Heart left ventricle (tissue), 16 donors: ENCODE results near the gene RPL32. TPM values are rescaled to one million over a fixed set of nuclear protein-coding genes. Genes with fewer than 3 reads are reported as not detected.
A peak's percentile ranks its signal among the peaks of the same experiment; 100 is the strongest.

Experiments
- ATAC-seq, 4 donors: fragments of 200-7000 bp; cut with Tn5 transposase; one replicate each; pipeline ENCODE4 v1.9.1; 2020 to 2022; ENCODE audit warnings: moderate library complexity in 4 of 4, mild to moderate bottlenecking in 3 of 4, moderate number of reproducible peaks in 1 of 4
- DNase-seq, 5 donors: peaks; one replicate each; pipeline ENCODE4 v3.0.0-alpha.2; 2020
- H3K27ac ChIP-seq, 12 donors: fragments of 200-600 bp; sonication (generic) in 4 of 12; one replicate each; pipeline versions ENCODE4 v1.5.0 to v1.8.0; 2016 to 2022; ENCODE audit warnings: mild to moderate bottlenecking in 2 of 12
- H3K27me3 ChIP-seq, 9 donors: fragments of 200-600 bp; sonication (generic) in 2 of 9; one replicate each; pipeline versions ENCODE4 v1.5.1 to v1.8.0; 2016 to 2022; ENCODE audit warnings: mild to moderate bottlenecking in 3 of 9
- H3K36me3 ChIP-seq, 9 donors: fragments of 200-600 bp; sonication (generic) in 2 of 9; one replicate each; pipeline versions ENCODE4 v1.5.0 to v1.8.0; 2018 to 2022; ENCODE audit warnings: mild to moderate bottlenecking in 2 of 9
- H3K4me1 ChIP-seq, 12 donors: fragments of 200-600 bp; sonication (generic) in 4 of 12; one replicate each; pipeline versions ENCODE4 v1.5.0 to v1.8.0; 2016 to 2022; ENCODE audit warnings: mild to moderate bottlenecking in 3 of 12
- H3K4me3 ChIP-seq, 12 donors: fragments of 200-600 bp; sonication (generic) in 4 of 12; one replicate each; pipeline versions ENCODE4 v1.5.0 to v1.8.0; 2017 to 2022; ENCODE audit warnings: mild to moderate bottlenecking in 9 of 12, moderate library complexity in 4 of 12
- H3K9me3 ChIP-seq, 12 donors: fragments of 200-600 bp; sonication (generic) in 4 of 12; one replicate each; pipeline versions ENCODE4 v1.5.0 to v1.8.0; 2016 to 2022; ENCODE audit warnings: mild to moderate bottlenecking in 1 of 12
- POLR2A ChIP-seq, 2 donors: fragments of 450-650 bp; IDR thresholded peaks; one replicate each; pipeline ENCODE4 v1.6.1; 2017; ENCODE audit warnings: antibody characterized with exemption in 2 of 2, mild to moderate bottlenecking in 2 of 2, moderate library complexity in 2 of 2
- WGBS, 4 donors: extraction: QIAGEN DNeasy Blood & Tissue Kit in 2 of 4; methylation state at CpG; one replicate each; pipeline versions ENCODE4 v1.1.5 to v1.1.7; 2013 to 2018; 5-methylcytosine and 5-hydroxymethylcytosine counted together
- intact Hi-C, 10 donors: fragments of 100-400 bp; cut with DNase I; formaldehyde crosslinking; loops; one replicate each; pipeline versions ENCODE4 v1.11.1 to v1.14.2; 2022
- polyA plus RNA-seq, 2 donors: library from polyadenylated mRNA; stranded (reverse); fragments of 200-250 nt; gene quantifications; one replicate each; pipeline ENCODE4 v1.2.3, GENCODE V29; 2013
- total RNA-seq, 9 donors: library from RNA; depleted of rRNA in 2 of 9; stranded (reverse); fragments of >200 nt in 2 of 9; fragmentation: NEBNext Ultra II Directional in 3 of 9; extraction: Animal tissue kit (Norgen Biotek cat#: 25700) in 3 of 9; gene quantifications; one replicate each; pipeline versions ENCODE4 v1.1.0 to v1.2.4, GENCODE V29; 2016 to 2023
- TF ChIP-seq, protein P1 (sequence below), 12 donors: fragments of 200-600 bp; sonication (generic) in 4 of 12; IDR thresholded peaks; one replicate each; pipeline versions ENCODE4 v1.5.0 to v1.8.0; 2018 to 2022; ENCODE audit warnings: antibody characterized with exemption in 12 of 12, mild to moderate bottlenecking in 5 of 12
- donor health status: ischemic (EF 13 %, LVEDD 7.1; RV severe dilation, severe dysfunction).
- donor health status: healthy with polysubstance abuse.
- donor health status: DM: no; HTN: yes; CAD: no.
- donor health status: DM: no; HTN: no; CAD: no.
- donor health status: ischemic (EF 25% LVEDD 6.9; RV normal size, moderate dysfunction).
- donor health status: ischemic (EF 25% LVEDD 5.7; RV mildly dilated, moderate dysfunction).
- donor health status: healthy.
- donor health status: DM: yes; HTN: yes; CAD: no.
- donor health status: ischemic (EF 35%, LVEDD 5.7; RV mildly dilated, moderate dysfunction).
- donor health status: nonischemic (EF 11% LVEDD 7.7; RV severe dilation, severe dysfunction).
- donor health status: DM: yes; HTN: yes; CAD: no.
- donor health status: PGD.
- donor health status: ischemic (EF 29% LVEDD 5.4; RV normal size, mild dysfunction).
- donor health status: nonischemic (EF 23%, LVEDD 6.1; RV moderate dilation, normal function).

RPL32 gene
- total and polyA plus RNA-seq, 11 donors: 377 to 1,620 (median 997) TPM

DNA sequence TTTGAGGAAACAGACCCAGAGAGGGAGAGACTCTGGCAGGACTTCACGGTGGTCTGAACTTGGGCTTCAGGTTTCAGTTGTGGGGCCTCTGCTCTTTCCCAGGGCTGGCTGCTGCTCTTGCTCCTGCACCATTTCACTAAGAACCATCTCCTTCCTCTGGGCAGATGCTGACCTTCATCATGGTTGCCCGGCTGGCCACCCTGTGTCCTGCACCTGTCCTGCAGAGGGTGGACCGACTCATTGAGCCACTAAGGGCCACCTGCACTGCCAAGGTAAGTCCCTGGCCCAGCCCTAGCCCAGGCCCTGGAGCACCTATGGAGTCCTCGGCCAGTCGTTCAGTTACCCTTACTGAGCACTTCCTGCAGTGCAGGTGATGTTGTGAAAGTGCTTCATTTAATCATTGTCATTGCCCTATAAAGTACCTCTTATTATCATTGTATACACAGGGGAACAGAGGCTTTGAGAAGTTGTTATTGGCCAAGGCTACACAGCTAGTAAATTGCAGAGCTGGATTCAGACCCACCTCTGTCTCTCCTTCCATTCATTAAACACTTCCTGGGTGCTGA, 10.0 kb downstream of the RPL32 start:
- H3K9me3 ChIP-seq: no peaks in the 10 kb centered on the region
- H3K27ac ChIP-seq: no peak overlapping the region
- peaks cover 0 to 100% (median 93%) of the 10 kb centered on the region in 9 donors for H3K36me3 ChIP-seq
- 75 to 91% (median 82%) methylated on average over 4 to 5 of the region's 5 CpGs for WGBS, 4 donors
- H3K4me1 ChIP-seq: no peaks in the 10 kb centered on the region
- no peak for DNase-seq
- H3K4me3 ChIP-seq: no peak overlapping the region
- H3K27me3 ChIP-seq: no peaks in the 10 kb centered on the region
- intact Hi-C loops: no loop called here
- peak in 1 of 4 donors; percentile 6 for ATAC-seq
- TF ChIP-seq, protein P1, sequence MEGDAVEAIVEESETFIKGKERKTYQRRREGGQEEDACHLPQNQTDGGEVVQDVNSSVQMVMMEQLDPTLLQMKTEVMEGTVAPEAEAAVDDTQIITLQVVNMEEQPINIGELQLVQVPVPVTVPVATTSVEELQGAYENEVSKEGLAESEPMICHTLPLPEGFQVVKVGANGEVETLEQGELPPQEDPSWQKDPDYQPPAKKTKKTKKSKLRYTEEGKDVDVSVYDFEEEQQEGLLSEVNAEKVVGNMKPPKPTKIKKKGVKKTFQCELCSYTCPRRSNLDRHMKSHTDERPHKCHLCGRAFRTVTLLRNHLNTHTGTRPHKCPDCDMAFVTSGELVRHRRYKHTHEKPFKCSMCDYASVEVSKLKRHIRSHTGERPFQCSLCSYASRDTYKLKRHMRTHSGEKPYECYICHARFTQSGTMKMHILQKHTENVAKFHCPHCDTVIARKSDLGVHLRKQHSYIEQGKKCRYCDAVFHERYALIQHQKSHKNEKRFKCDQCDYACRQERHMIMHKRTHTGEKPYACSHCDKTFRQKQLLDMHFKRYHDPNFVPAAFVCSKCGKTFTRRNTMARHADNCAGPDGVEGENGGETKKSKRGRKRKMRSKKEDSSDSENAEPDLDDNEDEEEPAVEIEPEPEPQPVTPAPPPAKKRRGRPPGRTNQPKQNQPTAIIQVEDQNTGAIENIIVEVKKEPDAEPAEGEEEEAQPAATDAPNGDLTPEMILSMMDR (IDR thresholded peaks at IDR 0.05): no peak
- TF ChIP-seq POLR2A (IDR thresholded peaks at IDR 0.05): no peak

DNA sequence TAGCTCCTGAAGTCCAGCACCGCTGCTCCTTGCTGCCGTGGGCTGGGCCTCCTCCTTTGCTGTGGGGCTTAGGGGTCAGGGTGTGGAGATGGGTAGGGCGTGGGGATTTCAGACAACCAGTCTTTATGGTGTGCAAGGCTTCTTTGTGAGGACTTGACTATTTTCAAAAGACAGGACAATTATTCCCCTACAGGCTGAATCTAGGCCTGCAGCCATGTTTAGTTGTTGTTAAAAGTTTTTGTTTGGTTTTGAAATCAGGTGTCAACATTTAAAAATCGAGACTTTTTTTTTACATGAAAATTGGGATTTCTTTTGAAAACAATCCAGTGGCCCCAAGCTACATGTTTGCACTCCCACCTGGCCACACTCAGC, 10.6 kb downstream of the RPL32 start:
- 82 to 87% (median 85%) methylated on average over 3 to 4 of the region's 4 CpGs for WGBS, 4 donors
- no peak overlapping the region for H3K4me3 ChIP-seq
- no peak overlapping the region for H3K27ac ChIP-seq
- intact Hi-C loops: no loop called here
- ATAC-seq: peak in 1 of 4 donors; percentile 7
- no peaks in the 10 kb centered on the region for H3K9me3 ChIP-seq
- peaks cover 0 to 100% (median 93%) of the 10 kb centered on the region in 9 donors for H3K36me3 ChIP-seq
- H3K27me3 ChIP-seq: no peaks in the 10 kb centered on the region
- TF ChIP-seq, protein P1 (IDR thresholded peaks at IDR 0.05): no peak
- no peak for TF ChIP-seq POLR2A (IDR thresholded peaks at IDR 0.05)
- no peak for DNase-seq
- H3K4me1 ChIP-seq: no peaks in the 10 kb centered on the region

DNA sequence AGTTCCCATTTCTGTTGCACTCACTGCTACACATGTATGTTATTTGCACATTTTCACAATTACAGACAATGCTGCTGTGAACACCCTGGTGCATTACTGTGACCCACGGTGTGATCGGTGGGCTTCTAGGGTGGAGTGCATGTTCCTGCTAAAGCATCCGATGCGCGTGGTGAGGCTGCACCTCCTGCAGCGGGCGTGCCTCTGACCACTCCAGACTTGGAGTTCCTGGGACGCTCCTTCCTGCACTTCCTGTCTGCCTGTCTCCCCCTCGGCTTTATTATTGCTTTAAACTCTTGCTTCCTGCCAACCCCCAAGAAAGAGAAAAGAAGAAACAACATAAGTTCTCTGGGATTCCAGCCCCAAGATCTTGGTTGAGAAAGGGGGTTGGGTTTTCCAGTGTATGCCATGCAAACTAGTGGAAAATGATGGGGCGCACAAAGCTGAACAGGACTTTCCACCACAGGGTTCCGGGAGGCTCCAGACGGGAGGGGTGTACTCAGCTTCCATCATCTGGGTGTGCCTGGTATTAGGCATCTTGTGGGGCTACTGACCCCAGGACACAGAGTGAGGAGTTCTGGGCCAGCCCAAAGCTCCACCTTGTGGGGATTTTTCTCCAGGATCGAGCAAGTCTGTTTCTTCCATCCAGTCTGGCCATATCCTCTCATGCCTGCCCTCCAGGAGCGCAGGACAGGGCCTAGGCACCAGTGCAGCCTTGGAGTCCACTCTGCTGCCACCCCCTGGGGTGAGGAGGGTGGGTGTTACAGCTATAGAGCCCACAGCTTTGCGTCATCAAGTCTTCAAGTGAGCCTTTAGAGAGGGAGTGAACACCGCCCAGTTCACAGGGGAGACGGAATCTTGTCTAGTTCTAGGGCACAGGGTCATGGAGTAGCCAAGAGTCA, 11.2 kb downstream of the RPL32 start:
- TF ChIP-seq POLR2A (IDR thresholded peaks at IDR 0.05): no peak
- TF ChIP-seq, protein P1 (IDR thresholded peaks at IDR 0.05): peak in 2 of 12 donors; percentile 7
- intact Hi-C loops: no loop called here
- Histone ChIP-seq H3K27me3 (no peaks in the 10 kb centered on the region), H3K27ac (no peak overlapping the region), H3K4me3 (no peak overlapping the region), H3K36me3 (peaks cover 0 to 100% (median 93%) of the 10 kb centered on the region in 9 donors), H3K4me1 (no peaks in the 10 kb centered on the region), H3K9me3 (no peaks in the 10 kb centered on the region)
- DNase-seq (no peak), ATAC-seq (peak in 2 of 4 donors; percentile 7 to 14)
- 52 to 71% (median 67%) methylated on average over 14 to 17 of the region's 17 CpGs for WGBS, 4 donors

DNA sequence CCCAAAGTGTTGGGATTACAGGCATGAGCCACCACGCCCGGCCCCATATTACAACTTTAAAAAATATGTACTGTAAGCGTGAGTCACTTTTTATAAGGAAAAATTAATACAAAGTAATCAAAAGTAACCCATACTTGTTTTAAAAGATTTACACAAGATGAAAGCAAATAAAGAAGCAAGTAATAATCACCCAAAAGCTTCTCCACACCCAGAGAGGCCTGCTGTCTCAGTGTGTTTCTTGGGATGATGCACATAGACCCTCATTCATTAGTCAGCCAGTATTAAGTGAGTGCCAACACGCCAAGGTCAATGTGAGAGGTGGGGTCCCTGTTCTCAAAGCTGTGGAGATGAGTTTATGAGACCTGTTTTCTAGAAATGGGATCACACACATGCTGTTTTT, 12.0 kb downstream of the RPL32 start:
- Histone ChIP-seq H3K4me1 (no peaks in the 10 kb centered on the region), H3K27me3 (no peaks in the 10 kb centered on the region), H3K27ac (no peak overlapping the region), H3K4me3 (no peak overlapping the region), H3K36me3 (peaks cover 0 to 100% (median 93%) of the 10 kb centered on the region in 9 donors), H3K9me3 (no peaks in the 10 kb centered on the region)
- intact Hi-C loops: no loop called here
- DNase-seq (no peak), ATAC-seq (no peak)
- 90 to 94% (median 91%) methylated on average over 4 of the region's 4 CpGs for WGBS, 4 donors
- no peak for TF ChIP-seq POLR2A (IDR thresholded peaks at IDR 0.05)
- TF ChIP-seq, protein P1 (IDR thresholded peaks at IDR 0.05): no peak
